ENCODE data around the gene AGO1. TPM values are rescaled to one million over a fixed set of nuclear protein-coding genes. Genes with fewer than 3 reads are reported as not detected.

AGO1 gene
- total RNA-seq, 1 donor from 2014 or later = 50.7 TPM

DNA sequence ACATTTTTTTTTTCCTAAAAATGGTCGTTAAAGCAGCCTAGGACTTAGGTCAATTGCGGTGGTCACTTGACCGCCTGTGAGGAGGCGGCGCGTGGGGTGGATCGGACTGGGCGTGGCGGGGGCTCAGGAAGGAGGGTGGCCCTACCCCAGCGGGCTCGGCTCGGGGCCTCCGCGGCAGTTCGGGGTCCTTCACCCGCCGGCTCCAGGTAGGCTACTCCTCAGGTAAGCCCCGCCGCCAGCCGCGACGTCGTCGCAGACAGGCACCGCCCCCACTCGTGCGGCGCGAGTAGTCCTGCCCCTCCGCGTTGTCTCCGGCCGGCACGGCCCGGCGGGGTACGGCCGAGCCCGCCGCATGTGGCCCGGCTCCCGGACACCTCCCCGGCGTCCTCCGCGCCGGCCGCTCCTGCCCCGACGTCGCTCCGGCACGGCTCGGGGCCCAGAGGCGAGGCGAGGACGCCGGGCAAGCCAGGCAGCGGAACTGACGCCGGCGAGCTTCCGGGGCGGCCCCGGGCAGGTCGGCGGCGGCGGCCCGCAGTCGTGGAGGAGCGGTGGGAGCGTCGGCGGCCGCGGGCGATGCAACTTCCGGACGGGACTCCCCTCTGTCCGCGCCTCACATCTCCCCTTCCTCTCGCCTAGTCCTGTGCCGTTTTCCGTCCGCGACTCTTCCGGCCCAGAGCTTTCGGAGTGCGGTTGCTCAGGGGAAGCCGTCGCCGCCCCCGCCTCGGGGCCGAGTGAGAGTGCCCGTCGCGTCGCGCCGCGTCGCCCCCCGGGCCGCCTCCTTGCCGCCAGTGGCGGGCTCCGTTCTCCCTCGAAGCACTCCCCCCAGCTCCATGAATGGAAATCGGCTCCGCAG lies 47.8 kb downstream of the AGO1 start, which contains the start of gene AGO3:
AGO3 (plus strand) TSS at position 513 of the 853 bp plus-strand sequence; CDS start at position 835, 322 bp downstream.
- peak within 1 kb of the TSS; percentile 98 for H3K27ac Mint-ChIP-seq
- TF ChIP-seq, protein P1, sequence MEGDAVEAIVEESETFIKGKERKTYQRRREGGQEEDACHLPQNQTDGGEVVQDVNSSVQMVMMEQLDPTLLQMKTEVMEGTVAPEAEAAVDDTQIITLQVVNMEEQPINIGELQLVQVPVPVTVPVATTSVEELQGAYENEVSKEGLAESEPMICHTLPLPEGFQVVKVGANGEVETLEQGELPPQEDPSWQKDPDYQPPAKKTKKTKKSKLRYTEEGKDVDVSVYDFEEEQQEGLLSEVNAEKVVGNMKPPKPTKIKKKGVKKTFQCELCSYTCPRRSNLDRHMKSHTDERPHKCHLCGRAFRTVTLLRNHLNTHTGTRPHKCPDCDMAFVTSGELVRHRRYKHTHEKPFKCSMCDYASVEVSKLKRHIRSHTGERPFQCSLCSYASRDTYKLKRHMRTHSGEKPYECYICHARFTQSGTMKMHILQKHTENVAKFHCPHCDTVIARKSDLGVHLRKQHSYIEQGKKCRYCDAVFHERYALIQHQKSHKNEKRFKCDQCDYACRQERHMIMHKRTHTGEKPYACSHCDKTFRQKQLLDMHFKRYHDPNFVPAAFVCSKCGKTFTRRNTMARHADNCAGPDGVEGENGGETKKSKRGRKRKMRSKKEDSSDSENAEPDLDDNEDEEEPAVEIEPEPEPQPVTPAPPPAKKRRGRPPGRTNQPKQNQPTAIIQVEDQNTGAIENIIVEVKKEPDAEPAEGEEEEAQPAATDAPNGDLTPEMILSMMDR (IDR thresholded peaks at IDR 0.05; ENCODE audit: unreplicated experiment) = no peak
- peaks cover 41% of the 10 kb centered on the region for H3K4me1 Mint-ChIP-seq
- H3K36me3 Mint-ChIP-seq = no peaks in the 10 kb centered on the region
- DNase-seq (ENCODE audit: low spot score in 2 of 2, unreplicated experiment in 2 of 2) = peak; percentile 56 to 78
- H3K9me3 Mint-ChIP-seq = no peaks in the 10 kb centered on the region
- peak within 1 kb of the TSS; percentile 90 for H3K4me3 Mint-ChIP-seq
- no peaks in the 10 kb centered on the region for H3K27me3 Mint-ChIP-seq (ENCODE audit: low read depth)

DNA sequence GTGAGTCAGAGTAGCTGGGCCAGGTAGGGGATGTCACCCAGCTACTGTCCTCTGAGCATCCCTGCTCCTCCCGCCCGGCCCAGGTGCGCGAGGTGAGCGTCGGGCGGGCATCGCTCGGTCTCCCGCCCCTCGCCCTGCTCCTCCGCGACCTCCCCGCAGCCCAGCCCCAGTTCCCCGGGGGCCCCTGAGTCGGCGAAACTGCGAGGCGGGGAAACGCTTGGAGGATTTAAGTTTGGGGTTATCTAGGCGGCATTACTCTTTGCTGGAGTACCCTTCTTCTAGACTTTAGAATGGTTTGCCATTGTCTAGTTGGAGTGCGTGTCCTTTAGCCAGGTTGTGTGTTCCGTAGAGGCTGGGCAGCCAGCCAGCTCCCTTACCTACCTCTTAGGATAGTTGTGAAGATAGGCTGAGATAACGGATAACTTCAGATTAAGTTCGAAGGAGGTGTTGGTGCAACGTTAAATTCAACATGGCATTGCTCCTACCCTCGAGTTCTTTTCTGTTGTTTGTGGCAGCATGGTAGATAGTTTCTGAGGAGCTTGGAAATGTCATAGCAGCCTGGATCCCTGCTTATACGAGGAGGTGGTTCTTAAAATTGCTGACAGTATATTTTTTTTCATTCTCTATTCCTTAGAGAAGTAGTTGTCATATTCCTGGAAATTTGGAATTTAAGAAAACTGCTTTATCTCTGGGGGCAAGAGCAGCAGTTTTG lies 48.6 kb downstream of the AGO1 start:
- Mint-ChIP-seq H3K27me3 (ENCODE audit: low read depth) (no peaks in the 10 kb centered on the region), H3K4me3 (peak overlapping the region; percentile 83), H3K27ac (peak overlapping the region; percentile 95), H3K36me3 (no peaks in the 10 kb centered on the region), H3K4me1 (peaks cover 48% of the 10 kb centered on the region), H3K9me3 (no peaks in the 10 kb centered on the region)
- TF ChIP-seq, protein P1 (IDR thresholded peaks at IDR 0.05; ENCODE audit: unreplicated experiment) = no peak
- DNase-seq (ENCODE audit: low spot score in 2 of 2, unreplicated experiment in 2 of 2) = peak in 1 of 2 experiments; percentile 21

DNA sequence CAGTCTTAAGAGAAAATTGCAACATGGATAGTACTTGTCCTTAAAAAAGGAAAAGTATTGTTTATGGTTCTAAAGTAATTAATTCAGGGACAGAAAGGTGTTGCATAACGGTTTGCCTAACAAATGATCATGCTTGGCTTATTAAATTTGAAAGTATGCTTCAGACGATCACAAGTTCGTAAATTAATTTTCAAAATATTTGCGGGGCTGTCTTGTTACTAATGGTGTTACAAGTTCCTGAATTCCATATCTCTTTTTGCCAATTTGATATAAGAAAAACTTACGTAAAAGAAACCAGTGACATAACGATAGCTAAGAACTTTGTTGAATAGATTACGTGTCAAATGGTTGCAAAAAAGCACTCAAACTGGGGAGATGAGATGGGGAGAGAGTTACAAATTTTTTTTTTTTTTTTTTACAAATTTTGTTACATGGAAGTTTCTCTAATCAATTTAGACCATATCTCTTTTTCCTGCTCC lies 49.2 kb downstream of the AGO1 start:
- no peak for DNase-seq (ENCODE audit: low spot score in 2 of 2, unreplicated experiment in 2 of 2)
- H3K9me3 Mint-ChIP-seq = no peaks in the 10 kb centered on the region
- H3K4me1 Mint-ChIP-seq = peaks cover 48% of the 10 kb centered on the region
- H3K27ac Mint-ChIP-seq = peak overlapping the region; percentile 95
- H3K4me3 Mint-ChIP-seq = peak overlapping the region; percentile 83
- TF ChIP-seq, protein P1 (IDR thresholded peaks at IDR 0.05; ENCODE audit: unreplicated experiment) = no peak
- no peaks in the 10 kb centered on the region for H3K27me3 Mint-ChIP-seq (ENCODE audit: low read depth)
- no peaks in the 10 kb centered on the region for H3K36me3 Mint-ChIP-seq

DNA sequence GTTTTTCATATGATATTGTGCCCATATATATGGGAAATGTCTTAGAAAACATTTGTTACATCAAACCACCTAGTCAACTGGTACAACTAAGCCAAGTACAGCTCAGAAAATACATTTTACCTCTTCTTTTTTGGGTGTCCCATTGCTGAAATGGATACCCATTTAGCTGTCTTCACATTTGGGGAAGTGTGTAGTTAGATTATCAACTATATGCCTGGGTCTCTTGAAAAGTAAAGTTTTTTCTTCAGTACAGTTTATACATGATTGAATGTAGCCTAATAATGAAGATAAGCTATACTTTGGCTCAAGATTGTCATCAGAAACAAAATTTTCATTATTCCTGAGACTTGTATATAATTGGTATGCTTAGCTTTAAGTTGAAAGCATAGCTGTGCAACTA lies 49.9 kb downstream of the AGO1 start:
- no peaks in the 10 kb centered on the region for H3K27me3 Mint-ChIP-seq (ENCODE audit: low read depth)
- H3K27ac Mint-ChIP-seq = no peak overlapping the region
- peaks cover 48% of the 10 kb centered on the region for H3K4me1 Mint-ChIP-seq
- DNase-seq (ENCODE audit: low spot score in 2 of 2, unreplicated experiment in 2 of 2) = no peak
- H3K9me3 Mint-ChIP-seq = no peaks in the 10 kb centered on the region
- H3K36me3 Mint-ChIP-seq = no peaks in the 10 kb centered on the region
- peak overlapping the region; percentile 83 for H3K4me3 Mint-ChIP-seq
- TF ChIP-seq, protein P1 (IDR thresholded peaks at IDR 0.05; ENCODE audit: unreplicated experiment) = no peak

DNA sequence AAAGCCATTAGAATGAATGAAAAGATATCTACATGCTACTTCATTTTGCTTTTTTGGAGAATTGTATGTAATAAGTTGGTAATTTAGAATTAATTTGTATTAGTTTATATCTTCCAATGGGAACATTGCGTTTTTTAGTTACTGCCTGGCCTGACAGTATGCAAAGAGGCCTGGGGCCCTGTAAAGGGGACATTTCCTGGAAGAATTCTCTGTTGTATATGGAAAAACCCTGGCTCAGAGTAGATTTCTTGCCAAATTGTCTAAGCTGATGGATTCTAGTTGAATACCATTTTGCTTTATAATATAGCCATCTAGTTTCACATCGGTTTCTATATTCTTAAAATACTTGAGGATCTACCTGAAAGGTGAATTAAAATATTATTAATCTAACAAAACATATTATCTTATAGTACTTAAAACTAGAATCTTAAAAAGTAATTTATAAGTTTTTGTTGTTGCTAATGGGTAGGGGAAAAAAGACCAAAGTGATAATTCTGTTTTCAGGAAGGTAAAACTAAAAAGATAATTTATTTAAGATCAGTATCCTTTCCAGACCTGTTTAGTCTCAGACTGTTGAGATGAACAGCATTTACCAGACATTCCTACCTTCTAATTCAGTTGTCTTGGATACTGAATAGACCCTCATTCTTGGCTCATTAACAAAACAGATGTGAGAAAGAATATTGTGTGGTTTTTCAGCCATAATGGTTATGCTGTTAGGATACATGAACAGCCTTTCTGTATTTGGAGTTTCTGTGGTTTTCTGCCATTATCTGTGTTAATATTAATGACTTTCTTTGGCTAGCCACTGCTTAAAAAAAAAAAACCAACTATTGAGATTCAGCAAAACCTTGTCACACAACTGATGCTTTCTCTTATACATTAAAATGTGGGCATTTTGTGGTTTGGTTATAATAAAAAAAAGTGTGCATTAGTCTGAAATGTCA lies 52.7 kb downstream of the AGO1 start:
- TF ChIP-seq, protein P1 (IDR thresholded peaks at IDR 0.05; ENCODE audit: unreplicated experiment) = no peak
- peaks cover 39% of the 10 kb centered on the region for H3K4me1 Mint-ChIP-seq
- no peaks in the 10 kb centered on the region for H3K36me3 Mint-ChIP-seq
- H3K27ac Mint-ChIP-seq = peak overlapping the region; percentile 85
- no peak overlapping the region for H3K4me3 Mint-ChIP-seq
- H3K9me3 Mint-ChIP-seq = no peaks in the 10 kb centered on the region
- no peaks in the 10 kb centered on the region for H3K27me3 Mint-ChIP-seq (ENCODE audit: low read depth)
- no peak for DNase-seq (ENCODE audit: low spot score in 2 of 2, unreplicated experiment in 2 of 2)
